Activated CD8-positive, alpha-beta memory T cell treated with anti-CD3 and anti-CD28 coated beads, Interleukin-2, amount 50 U/mL, for 24 hours (primary cell): Measurements from ENCODE around the gene OR5A2.
"Not testable (repeated sequence)": the region's sequence is repeated elsewhere in the genome, so short reads cannot be mapped to it uniquely, and the experiment has no call there.

Experiments
- DNase-seq: peaks from one replicate; pipeline ENCODE4 v3.0.0-alpha.2; 2020; ENCODE audit errors: extremely low read depth

The OR5A2 gene, protein sequence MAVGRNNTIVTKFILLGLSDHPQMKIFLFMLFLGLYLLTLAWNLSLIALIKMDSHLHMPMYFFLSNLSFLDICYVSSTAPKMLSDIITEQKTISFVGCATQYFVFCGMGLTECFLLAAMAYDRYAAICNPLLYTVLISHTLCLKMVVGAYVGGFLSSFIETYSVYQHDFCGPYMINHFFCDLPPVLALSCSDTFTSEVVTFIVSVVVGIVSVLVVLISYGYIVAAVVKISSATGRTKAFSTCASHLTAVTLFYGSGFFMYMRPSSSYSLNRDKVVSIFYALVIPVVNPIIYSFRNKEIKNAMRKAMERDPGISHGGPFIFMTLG

GRCh38 chr11:59426361-59427067, at the start of gene OR5A2:
Gene OR5A2, minus strand, starts transcription at chr11:59426413. Its CDS starts 3,460 bp downstream, at chr11:59422953.
- no peak for DNase-seq

DNA sequence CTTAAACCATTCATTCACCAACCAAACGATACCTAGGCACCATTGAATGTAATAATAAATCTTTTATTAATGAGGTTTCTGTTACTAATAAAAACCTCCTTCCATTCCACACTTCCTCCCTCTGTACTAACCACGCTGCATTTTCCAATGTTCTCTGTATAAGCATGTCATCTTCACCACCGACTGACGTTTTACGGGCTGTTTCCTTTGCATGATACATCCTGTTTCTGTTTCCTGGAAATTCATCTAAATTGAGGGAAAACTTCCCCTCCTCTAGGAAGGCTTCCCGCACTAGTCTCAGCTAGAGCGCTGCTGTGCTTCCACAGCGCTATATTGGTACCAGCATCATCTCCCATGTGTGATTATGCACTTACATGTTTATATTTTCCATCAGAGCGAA, 49.0 kb upstream of the OR5A2 start:
- DNase-seq: no peak

- no peak for DNase-seq
These were observed 46.8 kb upstream of the OR5A2 start, which contains the start of gene OR4D10 for GRCh38 chr11:59473015-59473414. Gene OR4D10, plus strand, starts transcription at chr11:59473315. Its CDS starts 4,115 bp downstream, at chr11:59477430.

- no peak for DNase-seq
These were observed 37.0 kb upstream of the OR5A2 start for GRCh38 chr11:59463190-59463641.

- no peak for DNase-seq
These were observed 33.7 kb upstream of the OR5A2 start for GRCh38 chr11:59459916-59460315.

DNA sequence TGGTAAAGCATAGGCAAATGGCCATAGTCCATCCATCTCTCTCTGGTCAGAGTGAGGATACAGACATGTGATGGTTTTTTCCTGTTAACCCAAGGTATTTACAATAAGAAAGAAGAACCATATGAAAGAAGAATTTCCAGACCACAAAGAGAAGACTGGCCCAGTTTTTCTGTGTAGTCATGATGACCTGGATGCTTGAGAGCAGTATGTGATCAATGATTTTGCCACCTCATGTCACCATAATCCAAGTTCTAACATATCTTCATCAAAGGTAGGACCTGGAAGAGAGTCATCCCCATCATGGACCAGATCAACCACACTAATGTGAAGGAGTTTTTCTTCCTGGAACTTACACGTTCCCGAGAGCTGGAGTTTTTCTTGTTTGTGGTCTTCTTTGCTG, 30.4 kb upstream of the OR5A2 start, which contains the start of gene OR4D6:
OR4D6 (plus strand) TSS at position 301 of the 400 bp plus-strand sequence; CDS start at position 301, 0 bp downstream.
- no peak for DNase-seq

GRCh38 chr11:59448484-59448883, 22.3 kb upstream of the OR5A2 start:
- DNase-seq: no peak

DNA sequence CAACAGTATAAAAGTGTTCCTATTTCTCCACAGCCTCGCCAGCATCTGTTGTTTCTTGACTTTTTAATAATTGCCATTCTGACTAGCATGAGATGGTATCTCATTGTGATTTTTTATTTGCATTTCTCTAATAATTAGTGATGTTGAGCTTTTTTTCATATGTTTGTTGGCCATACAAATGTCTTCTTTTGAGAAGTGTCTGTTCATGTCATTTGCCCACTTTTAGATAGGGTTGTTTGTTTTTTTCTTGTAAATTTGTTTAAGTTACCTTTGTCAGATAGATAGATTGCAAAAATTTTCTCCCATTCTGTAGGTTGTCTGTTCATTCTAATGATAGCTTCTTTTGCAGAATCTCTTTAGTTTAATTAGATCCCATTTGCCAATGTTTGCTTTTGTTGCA, 19.4 kb upstream of the OR5A2 start:
- DNase-seq: not testable (repeated sequence)

DNA sequence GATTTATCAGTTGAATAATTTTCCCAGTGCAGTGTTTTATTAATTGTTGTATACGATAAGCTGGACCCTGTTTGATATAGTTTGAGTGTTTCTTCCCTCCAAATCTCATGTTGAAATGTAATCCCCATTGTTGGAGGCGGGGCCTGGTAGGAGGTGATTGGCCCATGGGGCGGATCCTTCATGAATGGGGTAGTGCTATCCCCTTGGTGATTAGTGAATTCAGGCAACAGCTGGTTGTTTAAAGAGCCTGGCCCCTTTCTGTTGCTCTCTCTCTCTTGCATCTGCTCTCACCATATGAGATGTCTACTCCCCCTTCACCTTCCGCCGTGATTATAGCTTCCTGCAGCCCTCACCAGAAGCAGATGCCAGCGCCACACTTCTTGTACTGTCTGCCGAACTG, 11.6 kb upstream of the OR5A2 start:
- DNase-seq: no peak

DNA sequence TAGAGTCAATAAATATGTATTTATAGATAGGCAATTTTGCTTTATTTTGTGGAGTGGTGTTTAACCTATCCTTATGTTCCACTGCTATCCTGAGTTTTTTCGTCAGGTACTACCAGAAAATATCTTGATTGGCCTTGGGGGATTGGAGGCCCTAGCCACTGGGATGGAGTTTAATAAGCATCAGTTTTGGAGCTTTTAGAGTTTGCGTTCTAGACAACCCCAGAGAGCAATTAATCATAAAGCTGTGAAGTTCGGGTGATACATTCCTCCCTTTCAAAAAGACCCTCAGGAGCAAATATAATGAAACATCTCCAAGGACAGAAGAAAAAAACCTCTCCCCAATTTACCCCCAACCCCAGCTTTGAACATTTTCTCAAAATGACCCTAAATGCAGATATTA, 10.0 kb upstream of the OR5A2 start, which contains the start of gene OR5A1:
OR5A1 (plus strand) TSS at position 301 of the 400 bp plus-strand sequence. CDS start 6,700 bp downstream, outside the sequence.
- DNase-seq: no peak

DNA sequence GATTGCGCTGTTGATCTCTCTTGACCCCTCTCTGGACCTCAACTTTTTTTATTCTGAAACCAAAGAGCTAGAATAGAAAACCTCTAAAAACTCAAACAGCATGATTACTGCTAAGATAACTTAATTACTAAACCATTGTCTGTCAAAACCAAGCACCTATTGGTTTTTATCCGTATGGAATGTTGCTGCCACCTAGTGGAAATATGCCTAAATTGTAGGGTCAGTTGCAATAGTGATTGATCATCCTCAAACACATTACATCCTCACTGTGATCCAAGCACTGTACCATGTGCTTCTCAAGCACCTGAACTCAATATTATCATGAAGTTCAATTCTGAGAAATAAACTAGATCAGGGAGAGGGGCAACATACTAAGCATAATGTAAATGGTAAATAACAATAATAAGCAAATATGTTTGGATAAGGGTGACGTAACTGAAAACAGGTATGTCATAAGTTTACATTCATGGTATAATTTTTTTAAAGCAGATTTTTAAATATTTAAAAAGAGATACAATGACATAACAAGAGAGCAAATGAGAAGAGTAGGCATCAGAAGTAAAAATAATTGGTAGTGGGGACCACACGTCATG, 3.8 kb upstream of the OR5A2 start:
- no peak for DNase-seq

- DNase-seq: no peak
These were observed 812 bp upstream of the OR5A2 start for GRCh38 chr11:59427068-59427382.

DNA sequence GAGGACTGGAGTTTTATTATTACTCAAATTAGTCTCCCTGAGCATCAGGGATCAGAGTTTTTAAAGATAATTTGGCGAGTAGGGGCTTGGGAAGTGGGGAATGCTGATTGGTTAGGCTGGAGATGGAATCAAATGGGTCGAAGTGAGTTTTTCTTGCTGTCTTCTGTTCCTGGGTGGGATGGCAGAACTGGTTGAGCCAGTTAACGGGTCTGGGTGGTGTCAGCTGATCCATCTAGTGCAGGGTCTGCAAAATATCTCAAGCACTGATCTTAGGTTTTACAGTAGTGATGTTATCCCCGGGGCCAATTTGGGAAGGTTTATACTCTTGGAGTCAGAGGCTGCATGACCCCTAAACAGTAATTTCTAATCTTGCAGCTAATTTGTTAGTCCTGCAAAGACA, 1.1 kb downstream of the OR5A2 start:
- DNase-seq: no peak

- no peak for DNase-seq
These were observed 2.4 kb downstream of the OR5A2 start for GRCh38 chr11:59423835-59424234.

DNA sequence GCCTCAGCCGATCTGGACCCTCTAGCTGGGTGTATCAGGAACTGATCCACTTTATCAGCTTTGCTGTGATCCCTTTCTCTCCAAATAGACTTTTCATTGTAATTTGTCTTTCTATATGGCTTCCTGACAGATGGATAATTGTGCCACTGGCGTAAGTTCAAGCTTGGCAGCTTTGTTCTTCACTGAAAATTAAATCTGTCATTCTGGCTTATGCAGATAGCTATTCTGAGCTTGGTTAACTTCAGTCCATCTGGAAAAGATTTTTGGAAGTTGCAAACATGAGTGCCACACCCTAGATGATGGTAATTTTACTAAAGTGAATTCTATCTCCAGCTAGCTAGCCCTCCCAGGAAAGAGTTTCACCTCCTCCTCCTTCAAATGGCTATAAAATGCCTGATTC, 8.1 kb downstream of the OR5A2 start:
- no peak for DNase-seq

DNA sequence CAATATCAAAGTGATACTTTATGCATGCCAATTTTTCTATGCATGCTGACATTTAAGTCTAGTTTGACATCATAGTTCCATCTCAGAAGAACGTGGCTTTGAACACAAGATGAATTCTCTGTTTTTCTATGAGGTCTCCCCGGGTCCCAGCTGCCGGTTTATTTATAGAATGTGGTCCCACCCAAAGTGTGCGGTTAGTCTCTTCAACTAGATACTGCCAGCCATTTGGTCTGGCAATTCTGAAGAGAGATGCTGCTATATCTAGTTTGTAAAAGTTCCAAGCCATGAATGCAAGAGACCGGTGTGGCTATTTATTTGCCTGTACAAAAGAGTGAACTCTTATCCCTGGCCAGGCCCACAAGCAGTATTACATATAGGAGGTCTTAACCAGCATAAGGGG, 9.2 kb downstream of the OR5A2 start:
- DNase-seq: no peak

- no peak for DNase-seq
These were observed 9.6 kb downstream of the OR5A2 start for GRCh38 chr11:59416613-59417012.

DNA sequence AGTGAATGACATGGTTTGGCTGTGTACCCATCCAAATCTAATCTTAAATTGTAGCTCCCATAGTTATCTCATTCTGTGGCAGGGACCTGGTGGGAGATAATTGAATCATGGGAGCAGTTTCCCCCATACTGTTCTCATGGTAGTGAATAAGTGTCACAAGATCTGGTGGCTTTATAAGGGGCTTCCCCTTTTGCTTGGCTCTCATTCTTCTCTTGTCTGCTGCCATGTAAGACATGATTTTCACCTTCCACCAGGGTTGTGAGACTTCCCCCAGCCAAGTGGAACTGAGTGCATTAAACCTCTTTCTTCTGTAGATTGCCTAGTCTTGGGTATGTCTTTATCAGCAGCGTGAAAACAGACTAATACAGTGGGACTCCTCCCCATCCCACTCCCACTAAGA, 11.1 kb downstream of the OR5A2 start:
- DNase-seq: no peak

- DNase-seq: no peak
These were observed 12.6 kb downstream of the OR5A2 start for GRCh38 chr11:59413646-59414045.

GRCh38 chr11:59403546-59403945, 22.7 kb downstream of the OR5A2 start:
- no peak for DNase-seq

DNA sequence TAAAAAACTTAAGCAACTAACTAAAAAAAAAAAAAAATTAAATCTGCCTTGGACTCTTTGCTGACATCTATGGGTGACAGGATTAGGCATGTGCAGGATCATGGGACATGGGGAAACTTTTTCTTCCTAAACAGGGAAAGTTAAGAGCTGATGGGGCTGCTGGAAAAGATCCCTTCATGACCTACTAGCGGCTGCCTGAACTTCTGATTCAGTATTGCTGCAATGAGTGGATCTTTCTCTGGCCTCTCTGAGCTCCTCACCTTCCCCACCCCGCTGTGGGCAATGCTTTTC, 25.0 kb downstream of the OR5A2 start:
- no peak for DNase-seq

GRCh38 chr11:59400461-59401261, 25.6 kb downstream of the OR5A2 start:
- no peak for DNase-seq
